ENCODE data around the gene S100A1.

S100A1 gene

GRCh38 chr1:153640861-153641260 is 12.6 kb downstream of the S100A1 start:
- DNase-seq (ENCODE audit: low read depth in 1 of 2, low spot score in 1 of 2) = no peak

GRCh38 chr1:153642161-153642560 is 13.9 kb downstream of the S100A1 start:
- Histone ChIP-seq H3K27me3 (ENCODE audit: insufficient read depth, poor library complexity, severe bottlenecking) (no peaks in the 10 kb centered on the region), H3K4me3 (replicated peaks; ENCODE audit: insufficient read depth, low read length) (no peak overlapping the region), H3K27ac (replicated peaks) (no peak overlapping the region)
- TF ChIP-seq GABPA (IDR thresholded peaks at IDR 0.05; ENCODE audit: low read depth) (no peak), POLR2AphosphoS5 (IDR thresholded peaks at IDR 0.05; ENCODE audit: low read depth) (no peak), CTCF (IDR thresholded peaks at IDR 0.05; ENCODE audit: insufficient read depth, low read length) (no peak), REST (IDR thresholded peaks at IDR 0.05; ENCODE audit: insufficient replicate concordance, low read depth) (no peak), SPI1 (IDR thresholded peaks at IDR 0.05; ENCODE audit: borderline replicate concordance, low read depth) (no peak)
- DNase-seq (ENCODE audit: low read depth in 1 of 2, low spot score in 1 of 2) = no peak

More at GRCh38 chr1:153640861-153641260, 12.6 kb downstream of the S100A1 start:
- Histone ChIP-seq H3K4me3 (replicated peaks; ENCODE audit: insufficient read depth, low read length) (no peak overlapping the region), H3K27ac (replicated peaks) (no peak overlapping the region), H3K27me3 (ENCODE audit: insufficient read depth, poor library complexity, severe bottlenecking) (no peaks in the 10 kb centered on the region)
- TF ChIP-seq POLR2AphosphoS5 (IDR thresholded peaks at IDR 0.05; ENCODE audit: low read depth) (no peak), SPI1 (IDR thresholded peaks at IDR 0.05; ENCODE audit: borderline replicate concordance, low read depth) (no peak), CTCF (IDR thresholded peaks at IDR 0.05; ENCODE audit: insufficient read depth, low read length) (no peak), GABPA (IDR thresholded peaks at IDR 0.05; ENCODE audit: low read depth) (no peak), REST (IDR thresholded peaks at IDR 0.05; ENCODE audit: insufficient replicate concordance, low read depth) (no peak)

GRCh38 chr1:153643100-153643499 is 14.9 kb downstream of the S100A1 start:
- DNase-seq (ENCODE audit: low read depth in 1 of 2, low spot score in 1 of 2) = no peak
- no peak for TF ChIP-seq POLR2AphosphoS5 (IDR thresholded peaks at IDR 0.05; ENCODE audit: low read depth)
- TF ChIP-seq REST (IDR thresholded peaks at IDR 0.05; ENCODE audit: insufficient replicate concordance, low read depth) = no peak
- no peak for TF ChIP-seq GABPA (IDR thresholded peaks at IDR 0.05; ENCODE audit: low read depth)
- TF ChIP-seq SPI1 (IDR thresholded peaks at IDR 0.05; ENCODE audit: borderline replicate concordance, low read depth) = no peak
- TF ChIP-seq CTCF (IDR thresholded peaks at IDR 0.05; ENCODE audit: insufficient read depth, low read length) = no peak
- Histone ChIP-seq H3K27ac (replicated peaks) (no peak overlapping the region), H3K27me3 (ENCODE audit: insufficient read depth, poor library complexity, severe bottlenecking) (no peaks in the 10 kb centered on the region), H3K4me3 (replicated peaks; ENCODE audit: insufficient read depth, low read length) (no peak overlapping the region)
